ENCODE measurements around the gene CLMP.

Gene CLMP

GRCh38 chr11:123235656-123236261 lies 40.7 kb upstream of the CLMP start:
- TF ChIP-seq, protein P1, sequence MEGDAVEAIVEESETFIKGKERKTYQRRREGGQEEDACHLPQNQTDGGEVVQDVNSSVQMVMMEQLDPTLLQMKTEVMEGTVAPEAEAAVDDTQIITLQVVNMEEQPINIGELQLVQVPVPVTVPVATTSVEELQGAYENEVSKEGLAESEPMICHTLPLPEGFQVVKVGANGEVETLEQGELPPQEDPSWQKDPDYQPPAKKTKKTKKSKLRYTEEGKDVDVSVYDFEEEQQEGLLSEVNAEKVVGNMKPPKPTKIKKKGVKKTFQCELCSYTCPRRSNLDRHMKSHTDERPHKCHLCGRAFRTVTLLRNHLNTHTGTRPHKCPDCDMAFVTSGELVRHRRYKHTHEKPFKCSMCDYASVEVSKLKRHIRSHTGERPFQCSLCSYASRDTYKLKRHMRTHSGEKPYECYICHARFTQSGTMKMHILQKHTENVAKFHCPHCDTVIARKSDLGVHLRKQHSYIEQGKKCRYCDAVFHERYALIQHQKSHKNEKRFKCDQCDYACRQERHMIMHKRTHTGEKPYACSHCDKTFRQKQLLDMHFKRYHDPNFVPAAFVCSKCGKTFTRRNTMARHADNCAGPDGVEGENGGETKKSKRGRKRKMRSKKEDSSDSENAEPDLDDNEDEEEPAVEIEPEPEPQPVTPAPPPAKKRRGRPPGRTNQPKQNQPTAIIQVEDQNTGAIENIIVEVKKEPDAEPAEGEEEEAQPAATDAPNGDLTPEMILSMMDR (conservative IDR thresholded peaks at IDR 0.05), result no peak
- H3K27ac ChIP-seq, result no peak overlapping the region

- TF ChIP-seq, protein P1 (conservative IDR thresholded peaks at IDR 0.05), result peak; percentile 64
- no peak overlapping the region for H3K27ac ChIP-seq
Observed at GRCh38 chr11:123235117-123235655, 40.1 kb upstream of the CLMP start.

DNA sequence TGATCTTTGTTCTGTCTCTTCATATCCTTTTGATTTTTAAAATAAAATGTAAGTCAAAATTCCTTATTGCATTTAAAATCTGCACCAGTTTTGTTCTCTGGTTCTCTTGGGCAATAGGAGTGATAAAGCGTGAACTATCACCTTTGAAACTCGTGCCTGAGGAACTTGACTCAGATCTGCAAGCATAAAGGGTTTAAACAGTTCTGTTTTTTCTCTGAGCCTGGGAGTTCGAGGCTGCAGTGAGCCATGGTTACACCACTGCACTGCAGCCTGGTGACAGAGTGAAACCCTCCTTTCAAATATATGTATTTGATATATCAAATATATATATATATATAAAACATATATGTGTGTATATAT lies 38.9 kb upstream of the CLMP start:
- no peak overlapping the region for H3K27ac ChIP-seq
- TF ChIP-seq, protein P1 (conservative IDR thresholded peaks at IDR 0.05), result no peak

DNA sequence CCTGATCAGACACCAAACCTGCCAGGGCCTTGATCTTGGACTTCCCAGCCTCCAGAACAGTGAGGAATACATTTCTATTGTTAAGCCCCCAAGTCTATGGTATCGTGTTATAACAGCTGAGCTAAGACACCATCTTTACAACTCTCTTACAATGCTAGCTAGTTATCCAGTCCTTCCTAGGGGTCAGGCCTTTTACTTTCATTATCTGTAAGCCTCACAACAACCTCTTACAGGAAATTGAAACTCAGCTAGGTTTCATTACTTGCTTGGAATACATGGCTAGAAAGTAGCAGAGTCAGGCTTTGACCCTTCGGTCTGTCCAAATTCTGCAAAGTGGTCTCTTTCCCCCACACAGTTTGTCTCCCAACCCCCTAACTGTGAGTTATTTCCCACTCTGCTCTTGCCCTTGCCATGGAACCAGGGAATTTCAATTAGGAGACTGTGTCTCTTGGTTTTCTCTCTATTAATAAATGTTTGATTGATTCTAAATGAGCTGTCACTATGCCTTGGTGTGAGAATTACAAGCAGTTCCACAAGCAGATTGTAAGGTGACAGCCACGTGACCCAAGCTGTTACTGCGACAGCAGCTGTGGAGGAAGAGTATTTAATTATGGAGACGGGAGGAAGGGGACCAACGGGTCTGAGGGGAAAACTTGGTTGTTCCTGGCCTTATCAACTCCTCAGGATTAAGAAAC lies 38.4 kb upstream of the CLMP start:
- H3K27ac ChIP-seq, result no peak overlapping the region
- TF ChIP-seq, protein P1 (conservative IDR thresholded peaks at IDR 0.05), result no peak

GRCh38 chr11:123231777-123232176 lies 36.7 kb upstream of the CLMP start:
- H3K27ac ChIP-seq, result no peak overlapping the region

DNA sequence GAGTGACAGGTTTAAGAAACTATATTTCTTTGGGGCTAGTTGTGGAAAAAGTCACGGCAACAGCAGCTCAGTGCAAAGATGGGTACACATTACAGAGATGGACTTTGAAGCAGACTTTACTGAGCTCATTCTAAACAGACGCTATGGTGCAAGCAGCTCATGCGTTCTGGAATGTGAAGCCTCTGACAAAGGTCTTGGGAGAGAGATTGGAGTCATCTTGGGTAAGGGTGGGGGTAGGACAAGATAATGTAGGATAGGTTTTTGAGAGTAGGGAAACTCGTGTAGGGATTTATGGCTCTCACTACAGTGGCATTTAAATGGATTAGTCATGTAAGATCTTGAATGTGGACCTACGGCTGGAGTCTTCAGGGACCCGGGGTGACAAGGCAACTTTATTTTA lies 36.2 kb upstream of the CLMP start:
- no peak overlapping the region for H3K27ac ChIP-seq

More at GRCh38 chr11:123231777-123232176, 36.7 kb upstream of the CLMP start:
- TF ChIP-seq, protein P1 (conservative IDR thresholded peaks at IDR 0.05), result no peak

DNA sequence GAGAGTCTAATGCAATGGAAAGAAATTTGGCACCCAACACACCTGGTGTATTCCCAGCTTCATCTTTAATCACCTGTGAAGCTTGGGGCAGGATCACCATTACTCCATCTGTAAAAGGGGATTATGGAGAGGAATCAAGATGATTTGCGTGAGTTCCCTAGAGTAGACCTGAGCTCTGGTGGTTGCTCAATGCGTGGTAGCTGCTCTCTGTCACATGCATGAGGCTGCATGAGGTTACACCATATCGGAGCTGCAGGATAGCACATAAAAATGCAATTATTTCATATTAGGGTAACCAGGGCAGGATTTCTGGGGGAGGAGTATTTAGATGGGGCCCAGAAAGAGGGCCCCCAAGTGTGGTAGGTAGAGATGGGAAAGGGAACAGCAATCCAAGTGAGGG lies 35.3 kb upstream of the CLMP start:
- TF ChIP-seq, protein P1 (conservative IDR thresholded peaks at IDR 0.05), result no peak

More for the DNA sequence above, 36.2 kb upstream of the CLMP start:
- TF ChIP-seq, protein P1 (conservative IDR thresholded peaks at IDR 0.05), result no peak

More for the DNA sequence above, 35.3 kb upstream of the CLMP start:
- no peak overlapping the region for H3K27ac ChIP-seq
